Neuron (in vitro differentiated cells): Measurements from ENCODE around the gene SPTAN1.
"Not testable (repeated sequence)": the region's sequence is repeated elsewhere in the genome, so short reads cannot be mapped to it uniquely, and the experiment has no call there.

Source experiments
- H2AFZ ChIP-seq: one replicate; pipeline ENCODE4 v1.6.1; 2013; ENCODE audit warnings: low read depth, mild to moderate bottlenecking, inconsistent platforms, low read length, moderate library complexity
- H3K27me3 ChIP-seq: one replicate; pipeline ENCODE4 v1.6.1; 2013; ENCODE audit warnings: low read length; ENCODE audit not compliant: insufficient read depth
- H3K36me3 ChIP-seq: one replicate; pipeline ENCODE4 v1.6.1; 2013; ENCODE audit warnings: low read length; ENCODE audit not compliant: insufficient read depth
- H3K4me1 ChIP-seq: one replicate; pipeline ENCODE4 v1.6.1; 2013; ENCODE audit warnings: low read length; ENCODE audit not compliant: insufficient read depth
- H3K4me3 ChIP-seq: 2 replicates; pipeline ENCODE4 v1.5.1; 2013; ENCODE audit warnings: mild to moderate bottlenecking, low read length, moderate library complexity
- H3K9me3 ChIP-seq: one replicate; pipeline ENCODE4 v1.6.1; 2013; ENCODE audit warnings: low read length

Gene SPTAN1

DNA sequence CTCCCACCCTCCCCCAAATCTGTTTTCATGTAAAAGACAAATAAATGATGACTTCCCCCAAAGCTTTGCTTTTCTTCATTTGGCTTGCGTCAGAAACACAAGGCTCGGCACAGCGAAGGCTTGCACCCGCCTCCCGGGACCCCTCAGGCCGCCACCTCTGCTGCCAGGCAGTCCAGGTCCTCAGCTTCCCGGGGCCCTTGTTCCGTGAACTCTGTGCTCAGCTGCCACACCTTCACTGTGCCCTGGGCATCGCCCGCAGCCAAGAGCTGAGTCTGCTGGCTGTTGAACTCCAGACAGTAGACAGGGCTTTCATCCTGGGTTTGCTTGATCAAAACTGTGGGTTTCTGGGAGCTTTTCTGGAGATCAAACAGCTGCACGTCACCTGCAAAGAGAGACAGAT, 81.2 kb downstream of the SPTAN1 start:
- Histone ChIP-seq H3K27me3 (no peaks in the 10 kb centered on the region), H3K36me3 (peaks cover 76% of the 10 kb centered on the region), H3K4me1 (no peaks in the 10 kb centered on the region), H2AFZ (no peak overlapping the region), H3K4me3 (no peak overlapping the region), H3K9me3 (no peaks in the 10 kb centered on the region)

DNA sequence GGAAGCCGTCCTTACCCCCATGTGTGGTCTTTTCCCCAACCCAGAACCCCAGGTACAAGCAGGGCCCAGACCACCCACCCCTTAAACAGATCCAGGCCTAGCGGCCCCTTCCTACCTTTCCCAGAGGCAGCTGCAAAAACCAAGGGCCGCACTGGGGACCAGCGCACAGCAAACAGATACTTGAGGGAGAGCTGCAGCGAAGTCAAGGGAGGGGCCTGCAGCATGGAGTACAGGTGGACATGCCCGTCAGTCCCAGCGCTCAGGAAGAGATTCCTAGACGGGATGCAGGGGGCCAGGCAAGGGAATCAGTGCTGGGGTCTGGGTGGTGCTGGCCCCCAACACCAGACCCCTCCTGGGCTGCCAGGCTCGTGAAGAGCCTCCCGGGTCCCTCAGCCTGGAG, 81.7 kb downstream of the SPTAN1 start:
- H3K36me3 ChIP-seq = peaks cover 73% of the 10 kb centered on the region
- no peak overlapping the region for H3K4me3 ChIP-seq
- H3K9me3 ChIP-seq = no peaks in the 10 kb centered on the region
- H3K4me1 ChIP-seq = no peaks in the 10 kb centered on the region
- H2AFZ ChIP-seq = no peak overlapping the region
- no peaks in the 10 kb centered on the region for H3K27me3 ChIP-seq

DNA sequence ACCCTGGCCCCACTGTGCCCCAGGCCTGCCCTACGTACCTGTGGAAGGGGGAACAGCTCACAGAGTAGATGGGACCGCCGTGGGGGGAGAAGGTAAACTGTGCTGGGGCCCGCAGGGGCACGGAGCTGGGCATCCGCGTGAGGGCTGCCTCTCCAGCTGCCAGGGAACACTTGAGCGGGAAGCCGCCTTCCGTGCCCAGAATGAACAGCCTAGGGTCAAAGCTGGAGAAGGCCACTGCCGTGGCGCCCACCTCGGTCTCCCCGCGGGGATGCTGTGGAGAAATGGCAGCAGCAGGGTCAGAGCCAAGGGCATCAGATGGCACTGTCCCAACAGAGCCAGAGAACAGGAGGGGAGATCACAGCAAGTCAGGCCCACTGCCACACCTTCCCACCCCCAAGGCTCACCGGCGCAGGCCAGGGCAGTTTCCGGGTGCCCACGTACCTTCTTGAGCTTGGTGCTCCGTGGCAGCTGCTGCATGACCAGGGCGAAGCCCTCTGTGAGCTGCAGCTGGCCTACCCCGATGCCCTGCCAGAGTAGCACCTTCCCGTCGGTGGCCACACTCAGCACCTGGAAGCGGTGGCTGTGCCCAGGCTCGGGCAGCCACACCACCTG, 82.4 kb downstream of the SPTAN1 start:
- peaks cover 70% of the 10 kb centered on the region for H3K36me3 ChIP-seq
- no peak overlapping the region for H2AFZ ChIP-seq
- no peaks in the 10 kb centered on the region for H3K4me1 ChIP-seq
- H3K27me3 ChIP-seq = no peaks in the 10 kb centered on the region
- H3K9me3 ChIP-seq = no peaks in the 10 kb centered on the region
- H3K4me3 ChIP-seq = no peak overlapping the region

DNA sequence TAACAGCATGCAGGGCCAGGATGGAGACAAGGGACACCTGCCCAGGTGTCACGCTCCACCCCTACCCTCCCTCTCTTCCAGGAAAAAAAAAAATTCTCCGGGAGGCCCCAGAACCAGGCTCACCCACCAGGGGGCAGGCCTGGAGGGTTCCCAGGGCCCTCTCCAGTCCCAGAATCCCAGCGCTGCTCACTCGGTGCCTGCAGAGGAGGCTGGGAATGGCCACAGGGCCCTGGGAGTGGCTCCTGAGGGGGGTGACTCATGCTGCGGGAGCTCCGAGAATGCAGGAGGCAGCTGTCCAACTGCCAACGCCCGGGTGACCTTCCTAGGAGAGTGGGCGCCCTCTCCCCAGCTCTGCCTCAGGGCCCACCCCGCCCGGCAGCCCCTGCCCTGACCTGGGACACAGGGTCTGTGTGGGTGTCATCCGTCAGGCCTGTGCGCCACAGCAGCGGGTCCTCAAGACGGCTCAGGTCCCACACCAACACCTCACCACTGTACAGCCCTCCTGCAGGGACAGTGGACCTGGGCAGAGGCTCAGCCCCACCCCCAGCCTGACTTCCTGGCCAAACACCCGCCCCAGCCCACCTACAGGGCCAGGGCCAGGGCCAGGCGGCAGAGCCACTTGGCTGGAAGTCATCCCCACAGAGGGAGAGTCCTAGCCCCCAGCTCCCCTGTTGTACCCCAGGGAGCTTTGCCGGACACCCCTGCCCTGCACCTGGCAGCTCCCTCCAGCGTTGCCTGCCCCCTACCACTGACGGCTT, 83.1 kb downstream of the SPTAN1 start:
- Histone ChIP-seq H3K27me3 (no peaks in the 10 kb centered on the region), H3K9me3 (no peaks in the 10 kb centered on the region), H2AFZ (no peak overlapping the region), H3K36me3 (peaks cover 67% of the 10 kb centered on the region), H3K4me3 (no peak overlapping the region), H3K4me1 (no peaks in the 10 kb centered on the region)

DNA sequence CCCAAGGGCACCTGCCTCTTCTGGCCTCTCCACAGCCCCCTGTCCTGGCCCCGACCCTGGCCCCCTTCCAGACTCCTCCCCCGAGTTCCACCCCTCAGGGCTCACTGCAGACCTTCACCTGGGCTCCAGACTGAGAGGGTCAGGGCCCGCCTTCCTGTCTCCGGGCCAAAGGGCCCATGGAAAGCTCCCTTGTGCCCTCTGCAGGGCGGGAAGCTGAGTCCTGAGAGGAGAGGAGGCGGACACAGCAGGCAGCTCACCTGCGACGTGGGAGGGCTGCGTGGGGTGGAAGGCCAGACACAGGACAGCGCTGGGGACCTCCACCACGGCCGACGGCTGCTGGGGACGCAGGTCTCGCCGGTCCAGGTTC, 83.6 kb downstream of the SPTAN1 start:
- Histone ChIP-seq H3K9me3 (no peaks in the 10 kb centered on the region), H3K36me3 (peaks cover 73% of the 10 kb centered on the region), H3K4me1 (no peaks in the 10 kb centered on the region), H3K27me3 (no peaks in the 10 kb centered on the region), H3K4me3 (no peak overlapping the region), H2AFZ (no peak overlapping the region)

DNA sequence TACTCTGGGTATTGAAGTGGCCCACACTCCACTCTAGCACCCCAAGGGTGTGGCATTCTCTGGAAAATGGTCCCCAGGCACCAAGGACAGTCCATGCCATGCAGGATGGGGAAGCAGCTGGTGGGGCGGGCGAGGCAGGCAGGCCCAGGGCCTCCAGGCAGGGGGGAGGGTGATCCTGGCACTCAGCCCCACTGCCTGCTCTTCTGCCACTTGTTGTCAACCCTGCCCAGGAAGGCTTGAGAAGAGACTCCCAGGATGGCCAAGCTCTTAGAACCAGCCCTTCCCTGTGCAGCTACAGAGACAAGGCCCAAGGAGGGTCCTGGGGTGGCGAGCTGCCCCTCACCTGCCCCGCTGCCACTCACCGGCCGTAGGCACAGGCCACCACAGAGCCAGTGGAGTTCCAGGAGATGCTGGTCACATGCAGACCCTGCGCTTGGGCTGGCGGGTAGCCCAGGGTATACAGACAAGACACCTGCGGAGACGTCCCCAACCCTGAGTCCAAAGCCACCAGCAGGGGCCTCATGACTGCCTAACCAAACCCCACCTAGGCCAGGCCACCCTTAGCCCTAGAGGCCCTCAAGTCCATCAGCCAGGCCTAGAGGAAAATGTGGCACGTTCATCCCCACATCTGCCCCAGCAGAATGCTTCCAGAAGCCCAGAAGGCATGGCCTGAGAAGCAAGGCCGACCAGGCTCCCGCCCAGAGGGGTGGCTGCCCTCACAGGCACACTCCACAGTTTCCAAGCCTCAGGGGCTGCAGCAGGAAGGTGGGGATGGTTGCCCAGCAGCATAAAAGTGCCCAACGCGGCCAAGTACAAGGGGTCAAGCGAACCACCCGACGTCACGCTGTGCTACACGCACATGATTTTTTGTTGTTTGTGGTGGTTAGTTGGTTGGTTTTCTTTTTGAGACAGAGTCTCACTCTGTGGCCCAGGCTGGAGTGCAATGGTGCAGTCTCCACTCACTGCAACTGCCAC, 84.5 kb downstream of the SPTAN1 start:
- Histone ChIP-seq H3K4me3 (no peak overlapping the region), H3K4me1 (no peaks in the 10 kb centered on the region), H3K36me3 (peaks cover 76% of the 10 kb centered on the region), H3K27me3 (no peaks in the 10 kb centered on the region), H2AFZ (no peak overlapping the region), H3K9me3 (no peaks in the 10 kb centered on the region)

DNA sequence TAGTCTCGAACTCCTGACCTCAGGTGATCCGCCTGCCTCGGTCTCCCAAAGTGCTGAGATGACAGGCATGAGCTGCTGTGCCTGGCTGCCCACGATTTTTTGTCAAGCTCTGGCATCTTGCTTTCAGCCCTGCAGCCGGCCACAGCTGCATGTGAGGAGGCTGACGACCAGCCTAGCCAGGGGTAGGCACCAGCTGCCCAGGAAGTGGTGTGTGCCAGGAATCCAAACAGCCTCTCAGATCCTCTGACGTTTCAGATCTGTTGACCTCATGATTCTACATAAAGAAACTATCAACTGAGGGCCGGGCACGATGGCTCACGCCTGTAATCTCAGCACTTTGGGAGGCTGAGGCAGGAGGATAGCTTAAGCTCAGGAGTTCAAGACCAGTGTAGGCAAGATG, 85.3 kb downstream of the SPTAN1 start:
- Histone ChIP-seq H2AFZ (no peak overlapping the region), H3K4me3 (no peak overlapping the region), H3K27me3 (no peaks in the 10 kb centered on the region), H3K4me1 (no peaks in the 10 kb centered on the region), H3K9me3 (no peaks in the 10 kb centered on the region), H3K36me3 (peaks cover 68% of the 10 kb centered on the region)

DNA sequence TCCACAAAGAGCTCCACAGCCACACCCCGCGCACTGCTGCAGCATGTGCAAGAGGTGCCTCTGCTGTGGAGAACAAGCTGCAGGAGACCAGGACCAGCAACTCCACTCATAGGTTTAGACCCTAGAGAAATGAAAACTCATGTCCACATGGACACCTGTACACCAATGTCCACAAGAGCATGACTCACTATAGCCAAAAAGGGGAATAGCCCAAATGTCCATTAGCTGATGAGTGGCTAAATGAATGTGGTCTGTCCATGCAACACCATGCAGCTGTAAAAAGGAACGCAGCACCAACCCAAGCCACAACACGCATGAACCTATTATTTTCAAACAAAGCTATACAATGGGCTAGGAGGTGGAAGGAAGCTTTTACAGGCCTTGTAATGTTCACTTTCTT, 86.2 kb downstream of the SPTAN1 start:
- peaks cover 62% of the 10 kb centered on the region for H3K36me3 ChIP-seq
- no peaks in the 10 kb centered on the region for H3K27me3 ChIP-seq
- H2AFZ ChIP-seq = no peak overlapping the region
- no peak overlapping the region for H3K4me3 ChIP-seq
- no peaks in the 10 kb centered on the region for H3K9me3 ChIP-seq
- H3K4me1 ChIP-seq = no peaks in the 10 kb centered on the region

DNA sequence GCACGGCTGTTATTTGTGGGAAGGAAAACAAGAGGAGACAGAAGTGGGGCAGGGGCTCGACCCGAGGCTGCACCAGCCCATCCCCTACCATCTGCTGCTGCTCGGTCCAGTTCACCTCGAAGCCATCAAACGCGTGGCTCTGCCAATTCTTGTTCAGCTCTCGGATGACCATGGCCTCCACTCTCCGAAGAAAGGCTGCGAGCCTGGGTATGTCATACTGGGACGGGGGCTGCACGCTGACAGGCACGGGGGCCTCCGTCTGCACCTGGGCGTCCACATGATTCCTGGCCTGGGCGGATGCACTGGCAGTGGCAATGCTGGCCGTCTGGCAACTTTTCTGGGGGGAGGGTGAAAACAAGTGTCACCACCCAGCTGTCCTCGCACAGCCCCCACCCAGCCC, 88.2 kb downstream of the SPTAN1 start:
- H2AFZ ChIP-seq = no peak overlapping the region

DNA sequence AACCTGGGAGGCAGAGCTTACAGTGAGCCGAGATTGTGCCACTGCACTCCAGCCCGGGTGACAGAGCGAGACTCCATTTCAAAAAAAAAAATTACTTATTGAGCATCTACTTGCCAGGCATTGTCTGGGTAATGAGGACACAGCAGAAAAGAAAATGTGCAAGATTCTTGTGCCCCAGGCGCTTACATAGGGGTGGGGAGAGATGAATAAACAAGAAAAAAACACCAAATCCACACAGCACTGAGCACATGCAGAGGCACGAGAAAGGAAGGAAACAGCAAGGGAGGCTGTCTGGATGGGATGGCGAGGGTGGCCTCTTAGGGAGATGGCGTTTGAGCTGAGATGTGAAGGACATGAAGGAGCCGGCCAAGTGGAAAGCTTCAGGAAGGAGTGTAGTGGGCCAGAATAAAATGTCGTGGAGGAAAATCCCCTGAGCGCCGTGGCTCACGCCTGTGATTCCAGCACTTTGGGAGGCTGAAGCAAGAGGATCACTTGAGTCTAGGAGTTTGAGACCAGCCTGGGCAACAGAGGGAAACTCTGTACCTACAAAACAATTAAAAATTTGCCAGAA, 90.4 kb downstream of the SPTAN1 start:
- H3K4me1 ChIP-seq = no peaks in the 10 kb centered on the region
- H3K36me3 ChIP-seq = peaks cover 41% of the 10 kb centered on the region
- no peak overlapping the region for H3K4me3 ChIP-seq
- H2AFZ ChIP-seq = no peak overlapping the region
- no peaks in the 10 kb centered on the region for H3K27me3 ChIP-seq
- no peaks in the 10 kb centered on the region for H3K9me3 ChIP-seq

More for the DNA sequence above, 88.2 kb downstream of the SPTAN1 start:
- no peaks in the 10 kb centered on the region for H3K9me3 ChIP-seq
- H3K4me3 ChIP-seq = no peak overlapping the region
- H3K36me3 ChIP-seq = peaks cover 51% of the 10 kb centered on the region
- H3K27me3 ChIP-seq = no peaks in the 10 kb centered on the region
- no peaks in the 10 kb centered on the region for H3K4me1 ChIP-seq

DNA sequence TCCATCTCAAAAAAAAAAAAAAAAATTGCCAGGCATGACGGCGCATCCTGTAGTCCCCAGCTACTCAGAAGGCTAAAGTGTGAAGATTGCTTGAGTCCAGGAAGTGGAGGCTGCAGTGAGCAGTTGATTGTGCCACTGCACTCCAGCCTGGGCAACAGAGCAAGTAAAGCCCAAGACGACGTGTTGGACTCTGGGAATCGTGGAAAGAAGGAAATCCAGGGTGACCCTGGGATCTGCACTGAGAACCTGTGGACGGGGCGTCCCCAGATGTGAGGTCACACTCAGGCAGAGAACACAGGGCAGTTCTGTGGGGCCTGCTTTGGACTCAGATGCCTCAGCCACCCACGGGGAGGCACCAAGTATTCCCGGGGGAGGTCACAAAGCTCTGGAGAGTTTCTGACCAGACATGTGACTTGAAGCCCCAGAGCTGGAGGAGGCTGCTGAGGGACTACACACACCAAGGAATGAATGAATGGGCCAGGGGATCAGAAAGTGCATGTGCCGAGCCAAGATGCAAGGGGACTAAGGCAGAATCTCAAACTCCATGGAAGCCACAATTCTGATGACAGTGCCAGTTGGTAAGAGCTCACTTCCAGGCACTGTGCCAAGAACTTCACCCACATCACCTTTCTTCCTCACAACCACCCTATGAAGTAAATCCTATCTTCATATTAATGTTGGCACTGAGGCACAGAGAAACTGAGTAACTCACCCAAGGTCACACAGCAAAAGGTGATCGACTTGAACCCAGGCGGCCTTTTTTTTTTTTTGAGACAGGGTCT, 91.3 kb downstream of the SPTAN1 start:
- H3K36me3 ChIP-seq = peaks cover 36% of the 10 kb centered on the region
- H3K27me3 ChIP-seq = no peaks in the 10 kb centered on the region
- no peak overlapping the region for H3K4me3 ChIP-seq
- H2AFZ ChIP-seq = no peak overlapping the region
- H3K9me3 ChIP-seq = no peaks in the 10 kb centered on the region
- H3K4me1 ChIP-seq = no peaks in the 10 kb centered on the region

DNA sequence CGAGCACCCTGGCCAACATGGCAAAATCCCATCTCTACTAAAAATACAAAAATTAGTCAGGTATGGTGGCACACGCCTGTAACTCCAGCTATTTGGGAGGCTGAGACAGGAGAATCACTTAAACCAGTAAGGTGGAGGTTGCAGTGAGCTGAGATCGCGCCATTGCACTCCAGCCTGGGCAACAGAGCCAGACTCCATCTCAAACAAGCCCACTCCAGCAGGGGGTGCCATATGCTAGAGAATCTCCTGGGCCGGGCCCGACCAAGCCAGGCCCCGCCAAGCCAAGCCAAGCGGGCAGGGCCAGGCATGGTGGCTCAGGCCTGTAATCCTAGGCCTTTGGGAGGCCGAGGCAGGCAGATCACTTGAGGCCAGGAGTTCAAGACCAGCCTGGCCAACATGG, 95.8 kb downstream of the SPTAN1 start:
- H3K27me3 ChIP-seq, H3K4me3 ChIP-seq, H2AFZ ChIP-seq, H3K9me3 ChIP-seq, H3K4me1 ChIP-seq: not testable (repeated sequence)
- peaks cover 24% of the 10 kb centered on the region for H3K36me3 ChIP-seq
